ENCODE results near the gene NCK2. TPM values are rescaled to one million over a fixed set of nuclear protein-coding genes. Genes with fewer than 3 reads are reported as not detected.

Gene NCK2
- total RNA-seq, 1 experiment from 2014 or later: 75.4 TPM

DNA sequence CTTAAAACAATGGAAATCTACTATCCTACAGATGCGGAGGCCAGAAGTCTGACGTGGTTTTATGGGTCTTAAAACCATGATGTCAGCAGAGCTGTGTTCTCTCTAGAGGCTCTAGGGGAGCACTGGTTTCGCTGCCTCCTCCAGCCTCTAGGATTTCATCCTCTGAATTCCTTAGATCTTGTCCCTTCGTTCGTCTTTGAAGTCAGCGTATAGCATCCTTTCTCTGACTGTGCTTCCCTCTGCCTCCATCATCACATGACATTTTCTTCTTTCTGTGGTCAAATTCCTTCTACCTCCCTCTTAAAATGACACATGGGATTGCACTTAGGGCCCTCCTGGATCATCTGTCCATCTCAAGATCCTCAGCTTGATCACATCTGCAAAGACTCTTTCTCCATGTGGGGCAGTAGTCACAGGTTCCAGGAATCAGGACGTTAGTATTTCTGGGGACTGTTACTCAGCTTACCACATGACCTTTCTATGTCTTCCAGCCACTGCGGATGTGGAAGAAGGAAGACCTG is 22.7 kb upstream of the NCK2 start (continued):
- TF ChIP-seq, protein P1, sequence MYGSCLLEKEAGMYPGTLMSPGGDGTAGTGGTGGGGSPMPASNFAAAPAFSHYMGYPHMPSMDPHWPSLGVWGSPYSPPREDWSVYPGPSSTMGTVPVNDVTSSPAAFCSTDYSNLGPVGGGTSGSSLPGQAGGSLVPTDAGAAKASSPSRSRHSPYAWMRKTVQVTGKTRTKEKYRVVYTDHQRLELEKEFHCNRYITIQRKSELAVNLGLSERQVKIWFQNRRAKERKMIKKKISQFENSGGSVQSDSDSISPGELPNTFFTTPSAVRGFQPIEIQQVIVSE (CRISPR knock-in tag; IDR thresholded peaks at IDR 0.05; ENCODE audit: borderline replicate concordance): no peak
- TF ChIP-seq NFYB (CRISPR knock-in tag; conservative IDR thresholded peaks at IDR 0.05; ENCODE audit: low read depth) (no peak), ATF2 (CRISPR knock-in tag; IDR thresholded peaks at IDR 0.05; ENCODE audit: borderline replicate concordance, low read depth) (no peak), ELF4 (CRISPR knock-in tag; IDR thresholded peaks at IDR 0.05; ENCODE audit: low read depth) (no peak), STAT6 (CRISPR knock-in tag; conservative IDR thresholded peaks at IDR 0.05; ENCODE audit: low read depth) (no peak), FOXK1 (CRISPR knock-in tag; IDR thresholded peaks at IDR 0.05) (no peak), ZNF317 (CRISPR knock-in tag; IDR thresholded peaks at IDR 0.05; ENCODE audit: borderline replicate concordance, low read depth) (no peak), FOXJ3 (CRISPR knock-in tag; IDR thresholded peaks at IDR 0.05; ENCODE audit: borderline replicate concordance) (no peak), NFE2L1 (CRISPR knock-in tag; IDR thresholded peaks at IDR 0.05) (no peak), NR2C2 (CRISPR knock-in tag; IDR thresholded peaks at IDR 0.05) (no peak)
- TF ChIP-seq, protein P2, sequence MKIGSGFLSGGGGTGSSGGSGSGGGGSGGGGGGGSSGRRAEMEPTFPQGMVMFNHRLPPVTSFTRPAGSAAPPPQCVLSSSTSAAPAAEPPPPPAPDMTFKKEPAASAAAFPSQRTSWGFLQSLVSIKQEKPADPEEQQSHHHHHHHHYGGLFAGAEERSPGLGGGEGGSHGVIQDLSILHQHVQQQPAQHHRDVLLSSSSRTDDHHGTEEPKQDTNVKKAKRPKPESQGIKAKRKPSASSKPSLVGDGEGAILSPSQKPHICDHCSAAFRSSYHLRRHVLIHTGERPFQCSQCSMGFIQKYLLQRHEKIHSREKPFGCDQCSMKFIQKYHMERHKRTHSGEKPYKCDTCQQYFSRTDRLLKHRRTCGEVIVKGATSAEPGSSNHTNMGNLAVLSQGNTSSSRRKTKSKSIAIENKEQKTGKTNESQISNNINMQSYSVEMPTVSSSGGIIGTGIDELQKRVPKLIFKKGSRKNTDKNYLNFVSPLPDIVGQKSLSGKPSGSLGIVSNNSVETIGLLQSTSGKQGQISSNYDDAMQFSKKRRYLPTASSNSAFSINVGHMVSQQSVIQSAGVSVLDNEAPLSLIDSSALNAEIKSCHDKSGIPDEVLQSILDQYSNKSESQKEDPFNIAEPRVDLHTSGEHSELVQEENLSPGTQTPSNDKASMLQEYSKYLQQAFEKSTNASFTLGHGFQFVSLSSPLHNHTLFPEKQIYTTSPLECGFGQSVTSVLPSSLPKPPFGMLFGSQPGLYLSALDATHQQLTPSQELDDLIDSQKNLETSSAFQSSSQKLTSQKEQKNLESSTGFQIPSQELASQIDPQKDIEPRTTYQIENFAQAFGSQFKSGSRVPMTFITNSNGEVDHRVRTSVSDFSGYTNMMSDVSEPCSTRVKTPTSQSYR (CRISPR knock-in tag; IDR thresholded peaks at IDR 0.05): no peak
- TF ChIP-seq, protein P3, sequence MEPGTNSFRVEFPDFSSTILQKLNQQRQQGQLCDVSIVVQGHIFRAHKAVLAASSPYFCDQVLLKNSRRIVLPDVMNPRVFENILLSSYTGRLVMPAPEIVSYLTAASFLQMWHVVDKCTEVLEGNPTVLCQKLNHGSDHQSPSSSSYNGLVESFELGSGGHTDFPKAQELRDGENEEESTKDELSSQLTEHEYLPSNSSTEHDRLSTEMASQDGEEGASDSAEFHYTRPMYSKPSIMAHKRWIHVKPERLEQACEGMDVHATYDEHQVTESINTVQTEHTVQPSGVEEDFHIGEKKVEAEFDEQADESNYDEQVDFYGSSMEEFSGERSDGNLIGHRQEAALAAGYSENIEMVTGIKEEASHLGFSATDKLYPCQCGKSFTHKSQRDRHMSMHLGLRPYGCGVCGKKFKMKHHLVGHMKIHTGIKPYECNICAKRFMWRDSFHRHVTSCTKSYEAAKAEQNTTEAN (CRISPR knock-in tag; IDR thresholded peaks at IDR 0.05): no peak

DNA sequence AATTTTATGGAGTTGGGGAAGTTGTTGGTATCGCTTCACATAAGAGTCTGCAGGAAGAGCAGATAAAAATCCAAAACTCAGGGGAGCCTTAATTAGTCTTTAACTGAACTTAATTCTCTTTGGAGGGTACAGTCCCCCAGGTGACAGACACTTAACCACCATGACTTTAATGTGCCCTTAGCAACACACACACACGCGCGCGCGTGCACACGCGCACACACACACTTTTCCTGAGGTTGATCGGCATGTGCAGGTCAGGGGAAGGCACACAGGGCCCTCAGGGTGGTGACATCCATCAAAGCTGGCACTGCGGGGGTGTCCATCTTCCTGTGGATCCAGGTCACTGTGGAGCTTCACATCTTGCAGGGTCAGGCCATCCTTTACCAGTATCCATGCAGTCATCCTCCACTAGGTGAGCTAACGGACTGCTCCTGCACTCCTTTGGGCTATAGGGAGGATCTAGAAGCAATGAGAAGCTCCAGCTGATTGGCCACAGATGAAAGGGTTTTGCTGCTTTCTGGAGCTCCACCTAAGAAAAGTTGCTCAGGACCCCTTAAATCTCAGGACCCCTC is 21.9 kb upstream of the NCK2 start:
- no peak for DNase-seq (ENCODE audit: low spot score)
- H3K9me3 Mint-ChIP-seq: peaks cover 10% of the 10 kb centered on the region
- no peak overlapping the region for H3K27ac Mint-ChIP-seq
- no peaks in the 10 kb centered on the region; the same call in 1 of the 2 replicates for H3K27me3 Mint-ChIP-seq (ENCODE audit: low read depth)
- CTCF ChIA-PET: no interaction called here
- no peak for ATAC-seq
- peaks cover 10% of the 10 kb centered on the region; the same call in 1 of the 2 replicates for H3K36me3 Mint-ChIP-seq
- POLR2A ChIA-PET: no interaction called here
- no peaks in the 10 kb centered on the region; the same call in 1 of the 2 replicates for H3K4me1 Mint-ChIP-seq
- H3K4me3 Mint-ChIP-seq: no peak overlapping the region
- TF ChIP-seq ZBTB21 (CRISPR knock-in tag; IDR thresholded peaks at IDR 0.05; ENCODE audit: borderline replicate concordance) (no peak), FOXJ3 (CRISPR knock-in tag; IDR thresholded peaks at IDR 0.05; ENCODE audit: borderline replicate concordance) (no peak), NR2C2 (CRISPR knock-in tag; IDR thresholded peaks at IDR 0.05) (no peak), SP1 (CRISPR knock-in tag; conservative IDR thresholded peaks at IDR 0.05) (no peak), PRRX2 (CRISPR knock-in tag; IDR thresholded peaks at IDR 0.05) (no peak), ATF2 (CRISPR knock-in tag; IDR thresholded peaks at IDR 0.05; ENCODE audit: borderline replicate concordance, low read depth) (no peak), SMAD4 (CRISPR knock-in tag; IDR thresholded peaks at IDR 0.05) (no peak), NR3C1 (CRISPR knock-in tag; conservative IDR thresholded peaks at IDR 0.05; ENCODE audit: low read depth) (no peak), NFYB (CRISPR knock-in tag; conservative IDR thresholded peaks at IDR 0.05; ENCODE audit: low read depth) (no peak), FOXK1 (CRISPR knock-in tag; IDR thresholded peaks at IDR 0.05) (no peak), GRHL2 (CRISPR knock-in tag; IDR thresholded peaks at IDR 0.05; ENCODE audit: insufficient replicate concordance, severe bottlenecking) (no peak)
- TF ChIP-seq, protein P4, sequence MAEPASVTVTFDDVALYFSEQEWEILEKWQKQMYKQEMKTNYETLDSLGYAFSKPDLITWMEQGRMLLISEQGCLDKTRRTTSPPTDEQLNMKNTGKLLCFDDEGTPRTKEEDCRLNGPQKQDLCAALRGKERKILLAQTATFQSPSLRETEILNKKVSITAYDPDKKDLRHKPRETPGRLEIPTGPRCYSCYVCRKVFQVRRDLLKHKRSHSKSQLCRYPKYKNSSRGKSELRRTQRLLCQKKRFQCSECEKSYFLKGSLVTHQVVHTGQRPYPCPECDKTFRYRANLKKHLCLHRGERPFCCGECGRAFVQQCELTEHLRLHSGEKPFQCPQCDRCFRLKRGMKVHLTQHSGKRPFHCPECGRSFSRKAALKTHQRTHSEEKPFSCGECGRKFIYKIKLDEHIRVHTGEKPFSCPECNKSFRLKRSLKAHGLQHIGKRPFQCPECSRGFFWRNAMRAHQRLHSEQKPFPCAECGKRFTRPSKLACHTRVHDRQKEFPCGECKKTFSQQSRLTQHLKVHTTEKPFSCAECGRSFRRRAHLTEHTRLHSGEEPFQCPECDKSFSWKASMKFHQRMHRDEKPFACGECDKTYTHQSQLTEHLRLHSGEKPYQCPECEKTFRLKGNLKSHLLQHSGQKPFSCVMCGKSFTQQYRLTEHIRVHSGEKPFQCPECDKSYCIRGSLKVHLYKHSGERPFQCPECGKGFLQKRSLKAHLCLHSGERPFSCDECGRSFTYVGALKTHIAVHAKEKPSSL (CRISPR knock-in tag; conservative IDR thresholded peaks at IDR 0.05): no peak
- TF ChIP-seq, protein P5, sequence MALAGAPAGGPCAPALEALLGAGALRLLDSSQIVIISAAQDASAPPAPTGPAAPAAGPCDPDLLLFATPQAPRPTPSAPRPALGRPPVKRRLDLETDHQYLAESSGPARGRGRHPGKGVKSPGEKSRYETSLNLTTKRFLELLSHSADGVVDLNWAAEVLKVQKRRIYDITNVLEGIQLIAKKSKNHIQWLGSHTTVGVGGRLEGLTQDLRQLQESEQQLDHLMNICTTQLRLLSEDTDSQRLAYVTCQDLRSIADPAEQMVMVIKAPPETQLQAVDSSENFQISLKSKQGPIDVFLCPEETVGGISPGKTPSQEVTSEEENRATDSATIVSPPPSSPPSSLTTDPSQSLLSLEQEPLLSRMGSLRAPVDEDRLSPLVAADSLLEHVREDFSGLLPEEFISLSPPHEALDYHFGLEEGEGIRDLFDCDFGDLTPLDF (CRISPR knock-in tag; IDR thresholded peaks at IDR 0.05): no peak

Data from WTC11 (cell line).